GOT3 (cell line): ENCODE measurements around the gene PLEKHA7.

ENCODE experiments used
- DNase-seq: peaks from one replicate; lab custom pipeline; 2025; ENCODE audit warnings: mixed read lengths; lab: John Stamatoyannopoulos, UW

Gene PLEKHA7

DNA sequence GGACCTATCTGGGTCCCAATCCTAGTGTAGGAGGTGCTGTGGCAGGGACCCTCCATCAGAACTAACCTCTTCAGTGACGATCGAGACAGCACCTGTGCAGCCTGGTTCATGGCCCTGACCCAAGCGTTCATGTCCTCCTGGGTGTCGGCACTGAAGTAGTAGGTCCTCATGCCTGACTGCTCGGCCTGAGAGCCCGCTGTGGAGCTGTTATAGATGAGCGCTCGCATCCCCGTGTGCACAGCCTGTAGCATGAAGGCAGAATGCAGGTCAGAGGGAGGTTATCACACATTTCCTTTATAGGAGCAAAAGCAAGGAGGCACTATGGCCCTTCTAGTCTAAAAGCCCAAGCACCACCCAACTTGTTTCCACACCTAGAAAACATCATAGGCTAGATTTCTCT, 172.7 kb downstream of the PLEKHA7 start:
- no peak for DNase-seq

DNA sequence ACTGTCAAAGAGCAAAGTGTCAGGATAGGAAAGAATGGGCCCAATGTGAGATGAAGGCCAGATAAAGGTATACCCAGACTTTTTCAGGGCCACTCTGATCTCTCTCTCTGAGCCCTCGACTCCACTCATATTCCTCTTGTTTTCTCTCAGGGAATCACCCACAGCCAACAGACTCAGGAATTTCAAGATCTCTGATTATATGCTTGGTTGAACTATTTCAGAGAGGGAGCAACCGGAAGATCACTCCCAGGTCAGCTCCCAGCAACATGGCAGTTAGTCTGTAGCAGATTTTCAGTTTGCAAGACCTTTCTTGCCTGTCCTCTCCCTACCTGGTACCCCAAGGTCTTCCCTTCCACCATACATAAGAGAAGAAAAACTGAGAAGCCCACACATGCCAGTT, 173.3 kb downstream of the PLEKHA7 start:
- DNase-seq: no peak

DNA sequence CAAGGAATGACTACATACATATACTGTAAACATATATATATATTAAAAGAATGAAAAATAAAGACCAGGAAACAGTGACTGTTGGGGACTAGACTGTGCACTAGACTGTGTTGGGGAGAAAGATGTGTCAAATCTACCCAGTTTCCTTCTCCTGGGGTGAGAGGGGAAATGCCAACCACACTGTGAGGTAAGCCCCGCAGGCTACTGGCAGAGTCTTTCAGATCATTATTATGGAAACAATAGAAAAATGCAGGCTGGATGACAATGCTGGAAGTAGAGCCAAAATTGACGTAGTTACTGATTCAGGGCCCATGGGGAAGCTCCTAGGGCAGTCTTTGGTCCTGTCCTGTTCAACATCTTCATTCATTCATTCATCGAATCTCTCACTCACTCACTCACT, 174.4 kb downstream of the PLEKHA7 start:
- DNase-seq: no peak

GRCh38 chr11:16834384-16834783, 179.8 kb downstream of the PLEKHA7 start:
- DNase-seq: no peak

DNA sequence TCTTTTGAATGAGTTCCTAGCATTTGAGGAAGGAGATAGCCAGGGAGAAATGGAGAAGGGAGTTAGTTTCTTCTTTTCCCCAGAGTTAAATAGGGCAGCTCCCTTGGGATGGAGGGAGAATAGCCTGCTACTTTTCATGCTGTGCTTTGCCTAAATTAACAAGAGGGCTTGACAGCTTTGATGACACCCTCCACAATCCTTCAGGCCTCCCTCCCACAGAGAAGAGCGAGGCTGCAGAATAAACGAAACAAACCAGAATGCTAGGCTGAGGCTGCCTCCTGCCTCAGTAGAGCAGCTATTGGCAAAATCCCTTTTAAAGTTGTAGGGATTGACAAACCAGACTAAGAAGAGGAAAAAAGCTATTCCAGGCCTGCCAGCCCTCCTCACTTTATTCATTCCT, 181.2 kb downstream of the PLEKHA7 start:
- DNase-seq: no peak

GRCh38 chr11:16832193-16832539, 182.0 kb downstream of the PLEKHA7 start:
- no peak for DNase-seq

- DNase-seq: no peak
Observed at GRCh38 chr11:16831316-16832192, 182.7 kb downstream of the PLEKHA7 start.

- no peak for DNase-seq
Observed at GRCh38 chr11:16827139-16827538, 187.1 kb downstream of the PLEKHA7 start.

GRCh38 chr11:16825968-16826367, 188.2 kb downstream of the PLEKHA7 start:
- DNase-seq: no peak

DNA sequence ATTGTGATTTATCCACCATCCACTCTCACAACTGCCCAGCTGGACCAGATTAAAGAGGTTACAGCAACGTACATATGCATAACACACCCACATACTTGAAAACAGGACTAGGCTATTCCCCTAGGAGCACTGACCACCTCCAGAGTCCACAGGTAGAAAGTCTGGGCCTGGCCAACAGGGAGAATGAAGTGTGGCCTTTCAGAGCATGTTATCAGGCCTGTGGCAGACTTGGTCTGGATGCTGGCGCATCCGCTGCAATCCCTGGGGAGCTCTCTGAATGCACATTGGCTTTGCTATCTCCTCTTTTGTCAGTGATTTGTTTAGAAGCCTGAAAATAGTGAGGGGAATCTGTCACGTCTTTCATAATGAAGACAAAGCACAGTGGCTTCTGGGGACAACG, 189.1 kb downstream of the PLEKHA7 start:
- DNase-seq: no peak

DNA sequence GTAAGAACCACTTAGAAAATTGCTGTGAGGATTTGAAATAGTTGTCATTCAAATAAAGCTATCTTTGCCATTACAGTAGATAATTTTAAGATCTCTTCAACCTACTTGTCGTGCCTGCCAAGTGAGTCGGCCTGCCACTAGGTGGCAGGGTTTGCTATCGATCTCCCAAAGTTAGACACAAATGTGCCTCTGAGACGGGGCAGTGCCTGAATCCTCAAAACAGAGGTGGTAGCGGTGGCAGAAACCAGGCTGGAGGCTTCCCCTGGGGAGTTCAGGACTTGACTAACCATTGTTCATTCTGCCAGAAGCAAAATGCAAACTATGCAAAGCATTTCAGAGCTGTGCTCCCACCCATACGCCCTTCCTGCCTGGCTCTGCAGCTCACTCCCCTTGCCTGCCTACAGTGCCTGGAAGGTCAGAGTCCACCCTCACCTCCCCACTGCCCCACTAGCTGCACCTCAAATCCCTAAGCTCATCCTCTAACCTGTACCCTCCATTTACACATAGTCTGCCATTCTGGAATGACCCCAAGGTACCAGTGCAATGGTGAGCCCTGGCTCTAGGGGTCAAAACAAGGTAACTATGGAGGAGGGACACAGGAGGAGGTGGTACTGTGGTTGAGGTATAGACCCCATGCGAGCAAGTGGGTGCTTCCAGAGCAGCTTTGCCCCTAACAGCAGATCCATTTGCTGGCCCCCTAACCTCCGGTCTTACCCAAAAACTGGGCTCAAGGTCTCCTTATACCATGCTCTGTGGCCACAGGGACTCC, 193.7 kb downstream of the PLEKHA7 start:
- no peak for DNase-seq

DNA sequence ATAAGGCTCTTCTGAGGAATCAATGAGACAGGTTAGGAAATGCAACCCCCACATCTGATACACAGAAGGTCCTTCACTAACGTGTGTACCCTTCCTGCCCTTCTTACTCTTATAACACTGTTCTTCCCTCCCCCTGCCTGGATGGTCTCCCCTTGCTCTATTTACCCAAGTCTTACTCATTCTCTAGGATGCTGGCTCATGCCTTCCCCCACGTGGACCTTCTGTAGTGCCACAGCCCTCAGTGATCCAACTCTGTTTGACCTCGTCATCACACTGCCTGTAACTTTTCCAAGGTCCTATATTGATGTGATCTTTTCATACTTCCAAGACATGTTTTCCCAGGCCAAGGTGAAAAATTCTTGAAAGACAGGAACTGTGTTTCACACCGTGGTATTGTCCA, 195.9 kb downstream of the PLEKHA7 start:
- DNase-seq: no peak

- no peak for DNase-seq
Observed at GRCh38 chr11:16817351-16817750, 196.9 kb downstream of the PLEKHA7 start.

DNA sequence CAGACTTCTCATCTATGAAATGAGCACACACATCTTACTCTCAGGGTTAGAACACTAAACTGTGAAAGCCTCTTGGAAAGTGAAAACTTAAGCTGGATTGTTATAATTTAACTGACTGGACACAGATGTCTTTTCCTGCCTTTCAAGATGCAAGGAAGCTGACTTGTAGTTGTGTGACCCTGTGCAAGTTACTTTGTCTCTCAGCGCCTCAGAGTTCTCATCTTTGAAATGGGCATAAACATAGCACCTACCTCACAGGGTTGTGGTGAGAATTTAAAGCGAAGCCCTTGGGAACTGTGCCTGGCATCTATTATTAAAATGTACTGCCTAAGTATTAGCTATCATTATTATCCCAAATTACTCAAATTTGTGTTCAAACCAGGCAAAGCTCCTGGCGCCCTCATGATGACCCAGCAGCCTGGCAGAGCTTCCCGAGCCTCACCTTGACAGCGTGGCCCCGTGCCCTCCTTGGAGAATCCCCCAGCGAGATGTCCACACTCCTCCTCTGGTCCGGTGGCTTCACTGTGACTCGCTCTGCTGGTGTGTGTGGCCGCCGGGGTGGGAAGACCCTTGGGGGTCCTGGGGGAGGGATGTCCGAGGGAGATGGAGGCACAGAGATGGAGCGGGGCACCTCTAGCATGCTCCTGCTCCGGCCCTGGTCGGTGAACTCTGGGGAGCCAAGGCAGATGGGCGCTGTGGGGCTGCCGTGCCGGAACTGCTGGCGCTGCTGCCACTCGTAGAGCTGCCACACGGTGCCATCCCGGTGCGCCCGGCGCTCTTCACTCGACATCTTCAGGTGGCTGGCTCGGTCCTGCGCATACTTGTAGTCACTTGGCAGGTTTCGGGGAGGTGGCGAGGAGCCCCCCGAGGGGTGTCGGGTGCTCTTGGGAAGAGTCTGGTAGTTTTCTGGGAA, 197.6 kb downstream of the PLEKHA7 start:
- DNase-seq: no peak

DNA sequence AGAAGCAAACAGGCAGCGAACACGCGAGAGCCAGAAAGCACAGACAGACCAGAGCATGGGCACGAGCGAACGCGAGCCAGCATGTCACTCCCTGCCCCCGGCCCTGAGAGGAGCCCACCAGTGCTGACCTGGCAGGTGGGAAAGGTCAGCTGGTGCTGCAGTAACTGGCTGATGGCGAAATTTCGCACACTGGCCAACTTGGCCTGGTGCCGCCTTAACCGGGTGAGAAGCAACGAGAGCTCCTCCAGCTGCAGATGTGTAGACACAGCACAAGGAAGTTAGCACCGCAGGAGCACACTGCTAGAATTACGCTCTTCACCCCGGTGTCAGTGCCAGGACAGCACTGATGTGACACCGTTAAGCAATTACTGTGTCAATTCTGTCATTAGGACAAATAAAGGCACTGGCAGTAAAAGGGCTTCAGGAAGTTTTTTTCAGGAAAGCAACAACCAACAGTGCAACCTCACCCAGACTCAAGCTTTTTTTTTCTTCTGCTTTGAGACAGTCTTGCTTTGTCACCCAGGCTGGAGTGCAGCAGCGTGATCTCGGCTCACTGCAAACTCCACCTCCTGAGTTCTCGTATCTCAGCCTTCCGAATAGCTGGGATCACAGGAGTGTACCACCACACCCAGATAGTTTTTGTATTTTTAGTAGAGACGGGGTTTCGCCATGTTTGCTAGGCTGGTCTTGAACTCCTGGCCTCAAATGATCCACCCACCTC, 199.0 kb downstream of the PLEKHA7 start:
- DNase-seq: no peak

- DNase-seq: no peak
Observed at GRCh38 chr11:16814410-16815046, 199.7 kb downstream of the PLEKHA7 start.

DNA sequence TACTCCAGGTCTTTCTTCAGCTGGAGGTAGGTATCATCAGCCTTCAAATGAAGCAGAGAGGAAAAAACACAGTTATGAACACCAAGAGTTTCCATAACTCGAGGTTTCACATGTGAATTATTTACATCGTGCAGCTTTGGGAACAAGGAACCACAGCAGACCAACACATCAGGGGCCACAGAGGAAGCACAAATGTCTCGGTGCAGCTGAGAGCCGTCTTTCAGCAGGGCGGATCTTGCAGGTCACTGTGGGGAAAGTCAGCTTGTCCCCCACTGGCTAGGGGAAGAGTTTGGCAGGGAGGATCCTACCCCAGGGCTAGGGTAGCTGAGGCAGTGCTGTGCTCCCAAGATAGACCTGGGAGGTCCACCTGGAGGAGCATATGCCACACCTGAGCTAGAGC, 201.1 kb downstream of the PLEKHA7 start:
- no peak for DNase-seq

GRCh38 chr11:16812274-16812673, 201.9 kb downstream of the PLEKHA7 start:
- DNase-seq: no peak

DNA sequence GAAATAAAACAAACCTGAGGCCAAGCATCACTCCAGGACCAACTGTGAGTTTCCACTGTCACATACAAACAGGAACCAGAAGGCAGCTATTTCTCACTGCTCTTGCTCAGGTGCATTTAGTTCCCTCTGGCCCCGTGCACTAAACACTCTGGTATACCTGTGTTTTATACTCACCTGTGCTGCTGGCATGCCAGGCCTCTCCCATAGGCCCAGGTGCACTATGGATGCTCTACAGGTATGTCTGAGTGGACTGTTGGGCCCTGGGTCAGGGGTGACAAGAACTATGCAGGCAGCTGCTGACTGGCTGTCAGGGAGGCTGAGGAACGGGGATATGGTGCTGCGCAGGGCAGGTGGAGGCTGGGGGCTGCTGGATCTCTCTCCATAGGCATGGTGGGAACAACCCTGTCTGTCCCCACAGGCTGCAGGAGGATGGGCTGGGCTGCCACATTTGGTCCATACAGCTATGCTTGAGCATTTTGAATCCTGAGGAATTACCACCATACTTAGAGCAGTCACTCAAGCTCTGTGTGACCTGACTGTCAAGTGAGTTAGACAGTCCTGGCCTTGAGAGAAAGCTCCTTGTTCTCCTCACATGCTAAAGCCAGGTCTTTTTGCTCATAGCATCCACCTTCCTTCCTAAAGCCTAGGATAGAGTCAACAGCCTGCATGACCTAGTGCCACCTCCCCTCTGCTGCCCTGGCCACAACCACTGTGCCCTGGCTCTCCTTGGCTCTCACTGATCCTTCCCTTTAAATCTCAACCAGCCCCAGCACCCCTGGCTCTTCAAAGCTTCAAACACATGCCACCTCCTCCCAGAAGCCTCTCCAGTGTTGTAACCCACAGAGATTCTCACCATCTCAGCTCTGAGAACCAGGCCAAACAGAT, 202.8 kb downstream of the PLEKHA7 start:
- DNase-seq: no peak
